H54 (cell line): ENCODE measurements around the gene SHANK1.

Experiments used
- DNase-seq: peaks from one replicate; pipeline ENCODE4 v3.0.0; 2011; ENCODE audit warnings: low spot score, mixed read lengths; ENCODE audit not compliant: insufficient read length
- FAIRE-seq: peaks from 3 replicates; lab custom pipeline; 2011; peaks lifted over from hg19 to GRCh38; lab: Jason Lieb, UNC
- POLR2A ChIP-seq: IDR thresholded peaks from 2 replicates; pipeline ENCODE4 v1.6.1; 2011; ENCODE audit warnings: low read depth, mild to moderate bottlenecking, low read length

Gene SHANK1

DNA sequence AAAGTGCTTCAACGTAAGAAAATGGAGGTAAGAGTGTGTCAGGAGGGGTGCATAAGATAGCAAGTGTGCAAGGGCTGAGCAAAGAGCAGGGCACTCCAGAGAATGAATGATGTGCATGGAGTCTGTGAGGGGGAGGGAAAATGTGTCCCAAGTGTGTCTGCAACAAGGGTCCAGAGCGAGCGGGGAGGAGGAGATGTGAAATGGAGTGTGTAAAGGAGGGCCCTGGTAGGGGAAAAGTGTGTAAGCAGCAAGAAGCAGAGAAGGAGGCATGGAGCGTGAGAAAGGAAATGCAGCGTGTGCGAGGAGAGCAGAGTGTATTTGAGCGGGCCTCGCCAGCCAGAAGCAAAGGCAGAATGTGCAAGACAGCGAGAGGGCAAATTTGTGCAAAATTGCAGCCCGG, 58.6 kb downstream of the SHANK1 start:
- FAIRE-seq (no peak), DNase-seq (no peak)
- TF ChIP-seq POLR2A = no peak

DNA sequence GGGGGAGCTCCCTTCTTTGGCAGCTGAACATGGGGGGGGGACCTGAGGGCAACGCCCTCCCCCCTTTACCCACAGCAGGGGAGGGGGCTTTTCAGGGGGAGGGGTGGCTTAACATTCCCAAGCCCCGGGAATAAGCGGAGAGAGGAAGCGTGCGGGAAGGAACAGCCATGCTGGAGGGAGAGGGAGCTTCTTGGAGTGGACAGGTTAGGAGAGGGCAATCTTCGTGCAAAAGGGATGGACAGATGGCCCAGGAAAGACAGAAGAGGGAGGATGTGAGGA, 59.6 kb downstream of the SHANK1 start:
- DNase-seq (no peak), FAIRE-seq (no peak)
- no peak for TF ChIP-seq POLR2A

DNA sequence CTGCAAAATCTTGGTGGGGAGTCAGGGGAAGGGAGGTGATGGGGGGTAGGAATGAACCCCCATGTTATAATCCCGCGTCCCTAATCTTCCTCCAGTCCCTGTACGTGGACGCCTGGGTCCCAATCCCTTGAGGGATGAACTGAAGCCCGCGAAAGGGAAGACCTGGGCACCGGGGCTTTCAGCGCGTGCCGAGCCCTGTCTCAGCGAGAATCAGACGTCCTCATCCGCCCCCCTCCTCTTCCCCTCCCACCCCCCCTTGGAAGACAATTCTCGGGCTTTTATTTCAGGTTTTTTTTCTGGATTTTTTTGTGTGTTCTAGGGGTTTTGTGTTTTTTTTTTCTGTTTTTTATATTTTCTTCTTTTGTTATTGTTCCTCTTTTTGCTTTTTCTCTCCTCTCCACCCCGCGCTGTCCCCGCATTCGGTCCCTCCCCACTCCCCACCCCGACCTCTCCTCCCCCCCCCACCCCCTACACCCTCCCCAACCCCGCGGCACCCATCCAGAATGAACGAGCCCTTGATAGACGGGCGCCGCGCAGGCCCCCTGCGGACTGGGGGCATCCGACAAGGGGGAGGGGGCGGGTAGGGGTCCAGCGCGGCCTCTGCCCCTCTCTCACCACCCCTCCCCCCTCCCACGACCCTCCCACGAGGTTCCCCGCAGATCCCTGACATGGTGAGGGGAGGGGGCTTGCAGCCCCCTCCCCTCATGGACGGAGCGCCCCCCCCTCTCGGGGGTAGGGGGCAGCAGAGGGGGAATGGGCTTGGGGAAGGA, 60.1 kb downstream of the SHANK1 start:
- DNase-seq = no peak
- TF ChIP-seq POLR2A = no peak
- no peak for FAIRE-seq

DNA sequence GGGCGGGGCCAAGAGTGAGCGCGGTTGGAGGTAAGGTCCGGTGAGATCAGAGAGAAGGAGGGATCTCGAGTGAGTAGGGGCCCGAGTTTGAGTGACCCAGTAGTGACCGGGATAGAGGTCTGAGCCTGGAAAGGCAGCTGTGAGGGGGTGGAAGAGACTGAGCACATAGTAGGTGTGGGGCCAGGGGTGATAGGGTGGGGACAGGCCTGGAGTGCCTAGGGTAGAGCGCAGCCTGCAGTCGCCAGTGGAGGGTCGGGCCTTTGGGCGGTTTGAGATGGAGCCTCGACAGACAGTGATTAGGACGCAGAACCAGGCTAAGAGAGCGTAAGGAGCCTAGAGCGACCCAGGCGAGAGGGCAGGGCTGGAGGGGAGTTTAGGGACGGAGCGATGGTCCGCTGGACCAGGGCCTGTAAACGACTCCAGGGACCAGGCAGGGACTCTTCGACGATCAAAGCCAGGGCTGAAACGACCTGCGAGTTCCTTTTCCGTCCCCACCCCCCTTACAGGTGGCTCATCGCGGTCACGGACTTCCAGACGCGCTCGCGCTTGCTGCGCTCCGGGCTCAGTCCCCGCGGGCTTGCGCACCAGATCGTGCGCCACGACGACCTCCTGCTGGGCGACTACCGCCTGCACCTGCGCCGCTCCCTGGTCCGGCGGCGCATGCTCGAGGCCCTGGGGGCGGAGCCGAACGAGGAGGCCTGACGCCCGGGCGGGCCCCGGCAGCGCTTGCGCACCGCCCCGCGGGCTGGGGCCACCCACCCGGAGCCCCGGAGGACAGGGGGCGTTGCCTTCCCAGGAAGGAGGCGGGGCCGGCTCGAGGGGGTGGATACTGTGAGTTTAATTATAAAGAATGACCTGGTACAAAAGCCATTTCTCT, 60.9 kb downstream of the SHANK1 start:
- TF ChIP-seq POLR2A = peak; percentile 74
- DNase-seq (peak; percentile 99), FAIRE-seq (no peak)

DNA sequence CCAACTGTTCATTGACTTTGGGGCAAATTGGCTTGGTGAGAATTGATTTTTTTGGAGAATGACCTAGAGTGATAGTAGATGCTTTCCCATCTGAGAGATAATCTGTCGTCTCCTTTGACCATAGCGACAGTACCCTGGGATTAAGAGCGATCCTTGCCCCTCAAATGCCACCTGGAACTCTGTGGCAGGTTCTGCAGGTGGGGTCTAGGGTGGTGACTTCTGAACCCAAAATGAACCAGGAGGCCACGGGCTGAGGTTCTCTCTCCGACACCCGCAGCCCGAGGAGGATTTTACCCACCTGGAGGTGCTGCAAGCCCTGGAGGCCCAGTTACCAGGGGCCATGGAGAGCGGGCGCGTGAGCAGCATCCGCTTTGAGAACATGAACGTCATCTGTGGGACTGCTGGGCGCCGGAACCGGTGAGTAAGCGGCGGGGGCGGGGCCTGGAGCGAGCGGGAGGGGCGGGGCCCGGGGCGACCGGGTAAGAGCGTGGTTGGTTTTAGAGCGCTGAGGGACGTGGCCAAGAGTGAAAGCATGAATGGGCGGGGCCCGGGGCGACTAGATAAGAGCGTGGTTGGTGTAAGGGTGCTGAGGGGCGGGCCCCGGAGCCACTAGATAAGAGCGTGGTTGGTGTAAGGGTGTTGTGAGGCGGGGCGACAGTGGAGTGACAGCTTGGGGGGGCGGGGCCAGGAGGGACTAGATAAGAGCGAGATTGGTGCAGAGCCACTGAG, 61.7 kb downstream of the SHANK1 start:
- peak; percentile 95 for DNase-seq
- peak; percentile 73; the same call in 1 of the 2 replicates for TF ChIP-seq POLR2A
- peak; percentile 86 for FAIRE-seq

DNA sequence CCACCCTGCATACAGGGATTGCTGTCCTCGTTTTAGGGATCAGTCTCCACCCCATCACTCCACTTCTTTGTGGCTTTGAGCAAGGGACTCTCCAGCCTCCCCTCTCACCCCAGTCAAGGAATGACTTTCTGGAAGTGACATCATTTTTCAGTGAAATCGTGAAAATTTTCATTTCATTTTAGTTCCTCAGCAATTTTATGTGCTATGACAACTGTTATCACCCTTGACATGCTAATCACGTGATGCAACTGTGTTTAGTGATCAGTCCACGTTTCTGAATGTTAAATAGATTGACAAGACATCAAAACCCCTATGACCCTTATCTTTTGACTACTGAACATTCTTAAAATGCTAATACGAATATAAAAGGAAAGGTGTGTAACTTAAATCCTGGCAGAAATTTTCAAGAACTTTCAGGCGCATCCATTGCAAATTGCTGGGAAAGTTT, 62.4 kb downstream of the SHANK1 start:
- DNase-seq = no peak
- TF ChIP-seq POLR2A = no peak
- FAIRE-seq = no peak

DNA sequence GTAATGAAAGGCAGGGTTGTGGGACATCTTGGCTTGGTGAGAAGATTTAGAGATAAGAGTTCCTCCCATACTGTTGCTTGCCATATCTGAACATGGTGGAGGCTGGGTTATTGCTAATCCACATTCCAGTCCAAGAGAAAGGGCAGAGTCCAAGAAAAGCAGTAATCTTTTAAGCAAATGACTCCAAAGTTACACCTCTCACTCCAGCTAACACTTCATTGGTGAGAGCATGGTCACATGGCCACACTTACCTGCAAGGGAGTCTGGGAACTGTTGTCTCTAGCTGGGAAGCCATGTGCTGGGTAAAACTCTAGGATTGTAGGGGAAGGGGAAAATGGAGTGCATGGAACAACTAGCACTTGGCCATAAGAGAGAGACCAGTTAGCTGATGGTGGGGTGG, 64.7 kb downstream of the SHANK1 start:
- FAIRE-seq = no peak
- no peak for DNase-seq
- TF ChIP-seq POLR2A = no peak

DNA sequence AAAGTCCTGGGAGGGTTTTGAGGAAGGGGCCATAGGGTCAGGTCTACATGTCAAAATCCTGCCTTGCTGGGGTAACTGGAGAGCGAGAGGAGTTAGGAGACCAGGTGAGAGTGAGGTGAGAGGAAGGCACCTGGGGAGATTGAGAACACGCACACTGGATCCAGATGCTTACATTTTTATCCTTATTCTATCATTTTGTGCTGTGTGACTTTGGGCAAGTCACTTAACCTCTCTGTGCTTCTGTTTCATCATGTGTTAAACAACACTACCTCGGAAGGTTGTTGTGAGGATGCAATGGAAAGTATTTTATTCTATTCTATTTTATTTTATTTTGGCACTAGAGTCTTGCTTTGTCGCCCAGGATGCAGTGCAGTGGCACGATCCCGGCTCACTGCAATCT, 66.9 kb downstream of the SHANK1 start:
- no peak for DNase-seq

DNA sequence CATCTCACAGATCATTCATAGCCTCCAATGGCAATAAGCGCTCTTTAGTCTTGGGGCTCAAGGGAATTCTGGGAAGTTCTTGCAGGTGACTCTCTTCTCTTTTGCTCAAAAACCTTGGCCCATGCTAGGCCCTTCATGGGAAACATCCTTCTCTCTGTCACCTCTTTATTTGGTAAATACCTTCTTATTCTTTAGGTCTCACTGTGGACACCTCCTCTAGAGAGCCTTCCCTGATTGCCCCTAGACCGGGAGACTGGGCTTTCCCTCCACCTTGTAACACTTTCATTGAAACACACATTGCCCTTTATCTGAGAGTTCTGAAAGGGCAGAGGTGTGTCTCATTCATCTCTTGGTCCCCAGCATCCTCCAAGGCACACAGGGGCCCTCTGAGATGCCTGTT, 68.4 kb downstream of the SHANK1 start:
- DNase-seq (no peak), FAIRE-seq (no peak)
- no peak for TF ChIP-seq POLR2A

More for the DNA sequence above, 66.9 kb downstream of the SHANK1 start:
- FAIRE-seq = no peak
- no peak for TF ChIP-seq POLR2A

DNA sequence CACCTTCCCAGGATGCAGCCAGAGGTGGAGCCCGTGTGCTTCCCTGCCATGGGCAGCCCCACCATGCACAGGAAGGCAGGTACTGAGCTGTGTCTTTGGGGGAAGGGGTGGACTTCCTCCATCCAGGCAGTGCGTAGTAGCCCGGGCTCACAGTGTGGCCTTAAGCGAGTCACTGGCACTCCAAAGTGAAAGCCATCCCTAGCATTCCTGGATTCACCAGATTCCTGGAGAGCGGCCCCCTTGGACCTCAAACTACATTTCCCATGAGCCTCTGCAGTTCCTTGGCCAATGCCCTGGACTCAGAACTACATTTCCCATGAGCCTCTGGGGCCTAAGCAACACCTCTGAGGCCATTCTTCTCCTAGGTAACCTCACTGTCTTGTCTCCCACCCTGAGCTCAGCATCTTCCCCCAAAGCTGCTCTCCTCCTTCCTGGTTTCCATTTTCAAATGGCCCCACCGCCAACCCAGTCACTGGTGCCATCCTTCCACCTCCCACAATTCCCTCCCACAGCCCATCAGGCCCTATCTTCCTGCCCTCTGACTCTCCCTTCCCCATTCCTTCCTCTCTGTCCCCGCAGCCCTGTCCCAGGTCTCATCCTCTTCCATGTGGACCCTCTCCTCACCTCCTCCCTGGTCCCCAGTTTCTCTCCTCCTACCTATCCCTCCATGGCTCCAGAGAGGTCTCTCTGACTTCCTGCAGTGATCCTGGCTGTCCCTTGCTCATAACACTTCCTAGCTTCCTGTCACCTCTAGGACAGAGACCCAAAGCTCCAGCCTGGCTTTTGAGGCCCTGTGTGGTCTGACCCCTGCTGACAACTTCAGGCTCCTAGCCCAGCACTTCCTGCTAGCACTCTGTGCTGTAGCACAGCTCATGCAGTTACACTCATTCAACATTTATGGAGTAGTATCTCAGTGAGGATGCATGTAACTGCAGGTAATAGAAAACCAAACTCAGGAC, 69.9 kb downstream of the SHANK1 start, which contains the start of gene C19orf81:
C19orf81 (plus strand) TSS at position 13 of the 959 bp plus-strand sequence; CDS start at position 13, 0 bp downstream.
- FAIRE-seq = no peak
- TF ChIP-seq POLR2A = no peak
- peak; percentile 75 for DNase-seq

DNA sequence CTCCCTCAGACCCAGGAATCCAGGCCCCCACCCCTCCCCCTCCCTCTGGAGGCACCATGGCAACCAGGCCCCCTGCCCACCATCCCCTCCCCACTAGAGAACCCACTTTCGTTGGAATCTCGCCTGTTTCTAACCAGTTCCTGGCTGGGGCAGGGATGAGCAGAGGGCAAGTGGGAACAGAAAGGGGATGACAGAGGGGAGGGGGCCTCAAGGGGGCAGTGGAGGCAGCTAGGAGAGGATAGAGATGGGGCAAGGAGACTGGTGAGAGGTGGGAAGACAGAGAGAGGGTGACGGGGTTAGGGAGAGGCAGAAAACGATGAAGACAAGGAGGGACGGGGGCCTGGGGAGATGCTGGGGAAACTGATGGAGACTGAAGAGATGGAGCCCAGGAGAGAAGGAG, 70.9 kb downstream of the SHANK1 start:
- no peak for TF ChIP-seq POLR2A
- DNase-seq (no peak), FAIRE-seq (no peak)

DNA sequence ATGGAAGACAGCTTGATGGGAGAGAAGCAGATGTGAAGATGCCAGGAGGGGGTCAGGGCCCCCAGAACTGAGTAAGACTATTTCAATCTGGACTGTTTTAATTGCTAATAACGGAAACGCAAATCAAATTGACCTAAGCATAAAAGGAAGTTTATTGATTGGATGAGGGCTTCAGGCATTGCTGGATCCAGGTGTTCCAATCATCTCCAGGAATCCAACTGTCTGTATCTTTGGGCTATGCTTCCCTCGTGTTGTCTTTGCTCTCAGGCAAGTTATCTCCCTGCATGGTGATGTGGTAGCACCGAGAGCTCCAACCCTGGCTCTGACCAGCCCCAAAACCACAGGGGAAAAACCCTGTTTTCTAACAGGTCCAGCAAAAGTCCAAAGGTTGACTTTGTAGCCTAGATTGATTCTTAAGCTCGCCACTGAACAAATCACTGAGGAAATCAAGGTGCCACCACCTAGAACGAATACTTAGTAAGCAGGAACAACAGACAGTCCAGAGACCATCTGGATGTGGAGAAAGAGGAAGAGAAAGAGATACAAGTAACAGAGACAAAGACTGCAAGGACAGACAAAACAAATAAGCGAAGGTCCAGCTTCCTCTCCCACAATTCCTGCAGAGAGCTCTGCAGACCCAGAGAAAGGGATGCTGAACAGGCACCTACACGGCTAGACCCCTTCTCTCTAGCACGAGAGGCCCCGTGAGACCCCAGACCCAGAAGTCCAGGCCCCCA, 71.6 kb downstream of the SHANK1 start:
- TF ChIP-seq POLR2A = no peak
- DNase-seq (no peak), FAIRE-seq (no peak)
